Renal cortical epithelial cell (primary cell): ENCODE data around the gene SOX10. TPM values are rescaled to one million over a fixed set of nuclear protein-coding genes. Genes with fewer than 3 reads are reported as not detected.
"Not testable (repeated sequence)": the region's sequence is repeated elsewhere in the genome, so short reads cannot be mapped to it uniquely, and the experiment has no call there.

Source experiments
- DNase-seq: peaks from one replicate; pipeline ENCODE4 v3.0.0-alpha.2; 2011; ENCODE audit warnings: low read depth
- total RNA-seq: library from RNA; depleted of rRNA; stranded (reverse); fragments of >200 nt; gene quantifications from 2 replicates; pipeline ENCODE4 v1.2.3, GENCODE V29; 2014

Gene SOX10
- total RNA-seq, 1 donor from 2014 or later, result not detected

GRCh38 chr22:37985751-37986281 is 1.5 kb upstream of the SOX10 start:
- DNase-seq, result no peak

- no peak for DNase-seq
Measured at GRCh38 chr22:37985050-37985585, 763 bp upstream of the SOX10 start.

- no peak for DNase-seq
Measured at GRCh38 chr22:37982938-37983859, 1.2 kb downstream of the SOX10 start.

GRCh38 chr22:37982151-37982785 is 2.1 kb downstream of the SOX10 start:
- no peak for DNase-seq

GRCh38 chr22:37981282-37982011 is 2.9 kb downstream of the SOX10 start:
- no peak for DNase-seq

GRCh38 chr22:37979782-37980181 is 4.6 kb downstream of the SOX10 start:
- no peak for DNase-seq

- DNase-seq, result no peak
Measured at GRCh38 chr22:37976547-37976946, 7.8 kb downstream of the SOX10 start.

- not testable (repeated sequence) for DNase-seq
Measured at GRCh38 chr22:37976022-37976421, 8.3 kb downstream of the SOX10 start.

GRCh38 chr22:37975153-37975552 is 9.2 kb downstream of the SOX10 start:
- DNase-seq, result no peak

- no peak for DNase-seq
Measured at GRCh38 chr22:37973271-37974170, 10.8 kb downstream of the SOX10 start.

- no peak for DNase-seq
Measured at GRCh38 chr22:37972527-37972926, 11.8 kb downstream of the SOX10 start.

- no peak for DNase-seq
Measured at GRCh38 chr22:37971475-37972434, 12.6 kb downstream of the SOX10 start.

GRCh38 chr22:37970864-37971263 is 13.5 kb downstream of the SOX10 start:
- no peak for DNase-seq

- DNase-seq, result no peak
Measured at GRCh38 chr22:37968452-37969251, 15.7 kb downstream of the SOX10 start.

- no peak for DNase-seq
Measured at GRCh38 chr22:37967637-37968451, 16.5 kb downstream of the SOX10 start.

GRCh38 chr22:37967147-37967546 is 17.2 kb downstream of the SOX10 start:
- no peak for DNase-seq

GRCh38 chr22:37965940-37966664 is 18.3 kb downstream of the SOX10 start:
- peak; percentile 53 for DNase-seq
